A673 (cell line): ENCODE results near the gene STAT5B. TPM values are rescaled to one million over a fixed set of nuclear protein-coding genes. Genes with fewer than 3 reads are reported as not detected.

Experiments
- BruUV-seq: library from RNA; stranded (reverse); fragments of 400-500 nt; replicated peaks from 2 replicates; lab custom pipeline; 2021; lab: Mats Ljungman, UMichigan
- CTCF ChIA-PET: fragments of 300-600 bp; sonication (Branson Sonifier 250); formaldehyde crosslinking; loops from one replicate; lab custom pipeline; 2022; ENCODE audit warnings: antibody characterized with exemption; lab: Charles Lee
- POLR2A ChIA-PET: fragments of 300-600 bp; sonication (Branson Sonifier 250); formaldehyde crosslinking; loops from one replicate; lab custom pipeline; 2022; ENCODE audit warnings: antibody characterized with exemption; ENCODE audit not compliant: low non-redundant PET; lab: Charles Lee
- DNase-seq: peaks from one replicate; pipeline ENCODE4 v3.0.0-alpha.2; 2015; ENCODE audit warnings: low spot score
- H3K27ac ChIP-seq: fragments of 200-600 bp; sonication (generic); 2 replicates; pipeline ENCODE4 v1.5.1; 2016; ENCODE audit warnings: mixed run types, low read depth, mild to moderate bottlenecking, mixed read lengths, antibody characterized with exemption, low read length; ENCODE audit not compliant: poor library complexity, severe bottlenecking
- H3K27me3 ChIP-seq: fragments of 200-600 bp; sonication (generic); replicated peaks from 2 replicates; pipeline ENCODE4 v1.6.1; 2017; ENCODE audit warnings: mixed run types, low read depth, mild to moderate bottlenecking, mixed read lengths, antibody characterized with exemption, low read length; ENCODE audit not compliant: insufficient read depth, poor library complexity
- H3K36me3 ChIP-seq: fragments of 200-600 bp; sonication (generic); 2 replicates; pipeline ENCODE4 v1.6.1; 2016; ENCODE audit warnings: mixed run types, mild to moderate bottlenecking, mixed read lengths, antibody characterized with exemption, low read length; ENCODE audit not compliant: insufficient read depth, poor library complexity, severe bottlenecking
- H3K4me1 ChIP-seq: fragments of 200-600 bp; sonication (generic); 2 replicates; pipeline ENCODE4 v1.6.1; 2017; ENCODE audit warnings: mixed run types, mild to moderate bottlenecking, mixed read lengths, antibody characterized with exemption, low read length; ENCODE audit not compliant: insufficient read depth, poor library complexity, severe bottlenecking
- H3K4me3 ChIP-seq: fragments of 200-600 bp; sonication (generic); 2 replicates; pipeline ENCODE4 v1.5.1; 2016; ENCODE audit warnings: low read depth, mixed run types, mild to moderate bottlenecking, mixed read lengths, low read length; ENCODE audit not compliant: poor library complexity, severe bottlenecking
- H3K9me3 ChIP-seq: fragments of 200-600 bp; sonication (generic); 2 replicates; pipeline ENCODE4 v1.6.1; 2016; ENCODE audit warnings: mixed run types, low read depth, mild to moderate bottlenecking, mixed read lengths, antibody characterized with exemption, low read length; ENCODE audit not compliant: poor library complexity, severe bottlenecking
- EZH2 ChIP-seq: fragments of 200-600 bp; sonication (generic); IDR thresholded peaks from 2 replicates; pipeline ENCODE4 v1.6.1; 2017; ENCODE audit warnings: borderline replicate concordance, low read depth, mild to moderate bottlenecking, mixed read lengths, antibody characterized with exemption, low read length; ENCODE audit not compliant: poor library complexity, severe bottlenecking
- intact Hi-C: fragments of 100-400 bp; cut with micrococcal nuclease; formaldehyde crosslinking; loops from one replicate; pipeline ENCODE4 v1.10.0; 2022; ENCODE audit not compliant: unreplicated experiment
- total RNA-seq: library from RNA; stranded (reverse); gene quantifications from 2 replicates; pipeline ENCODE4 v1.2.3, GENCODE V29; 2021
- TF ChIP-seq, protein P1 (sequence below): fragments of 300-800, 200-600 bp; sonication (generic); conservative IDR thresholded peaks from 2 replicates; pipeline ENCODE4 v1.5.1; 2017; ENCODE audit warnings: low read depth, mild to moderate bottlenecking, antibody characterized with exemption, low read length, moderate library complexity, mixed read lengths

The STAT5B gene
- total RNA-seq, 1 experiment from 2014 or later: 11.2 TPM

DNA sequence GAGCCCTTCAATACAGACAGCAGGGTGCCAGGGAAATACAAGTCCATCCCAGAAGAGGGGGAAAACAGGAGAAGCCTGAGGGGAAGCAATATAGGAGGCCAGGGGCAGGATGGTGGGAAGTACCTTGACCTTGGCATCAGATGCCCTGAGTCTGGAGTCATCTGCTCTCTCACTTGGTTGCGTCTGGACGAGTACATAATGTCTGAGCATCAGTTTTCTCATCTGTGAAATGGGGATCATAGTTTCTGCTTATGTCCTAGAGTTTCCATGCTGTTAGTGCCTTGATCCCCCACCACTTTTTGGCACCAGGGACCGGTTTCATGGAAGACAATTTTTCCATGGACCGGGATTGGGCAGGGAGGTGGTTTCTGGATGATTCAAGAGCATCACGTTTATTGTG is 14.4 kb upstream of the STAT5B start:
- TF ChIP-seq, protein P1, sequence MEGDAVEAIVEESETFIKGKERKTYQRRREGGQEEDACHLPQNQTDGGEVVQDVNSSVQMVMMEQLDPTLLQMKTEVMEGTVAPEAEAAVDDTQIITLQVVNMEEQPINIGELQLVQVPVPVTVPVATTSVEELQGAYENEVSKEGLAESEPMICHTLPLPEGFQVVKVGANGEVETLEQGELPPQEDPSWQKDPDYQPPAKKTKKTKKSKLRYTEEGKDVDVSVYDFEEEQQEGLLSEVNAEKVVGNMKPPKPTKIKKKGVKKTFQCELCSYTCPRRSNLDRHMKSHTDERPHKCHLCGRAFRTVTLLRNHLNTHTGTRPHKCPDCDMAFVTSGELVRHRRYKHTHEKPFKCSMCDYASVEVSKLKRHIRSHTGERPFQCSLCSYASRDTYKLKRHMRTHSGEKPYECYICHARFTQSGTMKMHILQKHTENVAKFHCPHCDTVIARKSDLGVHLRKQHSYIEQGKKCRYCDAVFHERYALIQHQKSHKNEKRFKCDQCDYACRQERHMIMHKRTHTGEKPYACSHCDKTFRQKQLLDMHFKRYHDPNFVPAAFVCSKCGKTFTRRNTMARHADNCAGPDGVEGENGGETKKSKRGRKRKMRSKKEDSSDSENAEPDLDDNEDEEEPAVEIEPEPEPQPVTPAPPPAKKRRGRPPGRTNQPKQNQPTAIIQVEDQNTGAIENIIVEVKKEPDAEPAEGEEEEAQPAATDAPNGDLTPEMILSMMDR: no peak
- no peak for TF ChIP-seq EZH2
- CTCF ChIA-PET: no interaction called here
- POLR2A ChIA-PET: no interaction called here
- intact Hi-C loops: no loop called here
- no peak overlapping the region for H3K4me3 ChIP-seq
- no peaks in the 10 kb centered on the region for H3K27me3 ChIP-seq
- H3K9me3 ChIP-seq: no peaks in the 10 kb centered on the region
- H3K36me3 ChIP-seq: no peaks in the 10 kb centered on the region
- H3K27ac ChIP-seq: no peak overlapping the region
- no TSS peak for BruUV-seq
- DNase-seq: no peak
- H3K4me1 ChIP-seq: no peaks in the 10 kb centered on the region

DNA sequence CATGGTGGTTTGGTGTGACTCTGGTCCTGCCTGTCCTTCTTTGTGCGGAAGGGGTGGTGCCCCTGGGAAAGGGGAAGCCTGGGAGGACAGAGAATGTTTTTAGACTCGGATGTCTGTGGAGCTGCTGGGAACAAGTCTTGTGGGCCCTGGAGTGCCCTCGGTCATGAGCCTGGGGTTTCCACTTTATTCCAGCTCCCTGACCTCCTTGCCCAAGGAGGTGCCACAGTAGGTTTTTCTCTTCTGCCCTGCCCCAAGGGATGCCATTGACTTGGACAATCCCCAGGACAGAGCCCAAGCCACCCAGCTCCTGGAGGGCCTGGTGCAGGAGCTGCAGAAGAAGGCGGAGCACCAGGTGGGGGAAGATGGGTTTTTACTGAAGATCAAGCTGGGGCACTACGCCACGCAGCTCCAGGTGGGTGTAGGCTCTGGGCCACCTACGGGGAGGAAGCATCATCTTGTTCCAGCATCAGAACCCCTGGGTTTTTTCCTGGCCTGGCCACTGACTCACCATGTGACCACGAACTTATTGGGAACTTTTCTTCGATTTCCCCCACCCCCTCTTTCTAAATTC is 13.5 kb upstream of the STAT5B start:
- intact Hi-C loops: no loop called here
- CTCF ChIA-PET: no interaction called here
- no peaks in the 10 kb centered on the region for H3K4me1 ChIP-seq
- H3K36me3 ChIP-seq: no peaks in the 10 kb centered on the region
- no peaks in the 10 kb centered on the region for H3K9me3 ChIP-seq
- TF ChIP-seq, protein P1: no peak
- no peak for TF ChIP-seq EZH2
- no peak for DNase-seq
- no TSS peak for BruUV-seq
- H3K4me3 ChIP-seq: no peak overlapping the region
- no peaks in the 10 kb centered on the region for H3K27me3 ChIP-seq
- H3K27ac ChIP-seq: no peak overlapping the region
- POLR2A ChIA-PET: no interaction called here

DNA sequence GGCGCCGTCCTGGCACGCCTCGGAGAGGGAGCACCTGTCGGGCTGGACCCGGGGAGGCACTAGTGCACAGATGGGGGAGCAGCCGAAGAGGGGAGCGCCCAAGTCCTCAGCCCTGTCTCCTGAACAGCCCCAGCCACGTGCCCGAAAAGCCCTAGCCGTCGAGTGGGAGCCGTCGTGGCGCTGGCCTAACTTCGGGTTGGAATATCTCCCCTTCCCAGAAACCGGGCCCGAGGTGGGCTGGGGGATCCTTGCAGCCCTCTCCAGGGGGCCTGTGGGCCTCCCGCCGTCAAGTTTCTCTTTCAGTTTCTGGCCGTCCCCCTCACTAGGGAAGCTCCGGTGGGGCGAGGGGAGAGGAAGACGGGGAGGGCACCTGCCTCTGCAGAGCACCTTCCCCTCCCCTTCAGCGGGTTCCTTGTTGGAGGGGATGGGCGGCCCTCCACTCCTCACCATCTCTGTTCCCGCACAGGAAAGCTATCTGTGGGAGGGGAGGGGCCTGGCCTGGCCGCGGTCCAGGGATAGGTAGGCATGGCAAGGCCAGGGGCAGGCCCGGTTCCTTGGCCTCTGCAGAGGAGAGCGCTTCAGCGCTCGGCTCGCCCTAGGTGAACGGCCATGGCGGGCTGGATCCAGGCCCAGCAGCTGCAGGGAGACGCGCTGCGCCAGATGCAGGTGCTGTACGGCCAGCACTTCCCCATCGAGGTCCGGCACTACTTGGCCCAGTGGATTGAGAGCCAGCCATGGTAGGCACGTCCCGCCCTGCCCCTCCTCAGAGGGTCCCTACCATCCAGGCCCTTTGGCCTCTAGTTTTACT is 12.8 kb upstream of the STAT5B start:
- DNase-seq: no peak
- CTCF ChIA-PET: no interaction called here
- TF ChIP-seq EZH2: no peak
- TF ChIP-seq, protein P1: no peak
- intact Hi-C loops: no loop called here
- no peaks in the 10 kb centered on the region for H3K36me3 ChIP-seq
- no peaks in the 10 kb centered on the region for H3K9me3 ChIP-seq
- H3K27ac ChIP-seq: no peak overlapping the region
- H3K4me3 ChIP-seq: no peak overlapping the region
- no peaks in the 10 kb centered on the region for H3K27me3 ChIP-seq
- H3K4me1 ChIP-seq: no peaks in the 10 kb centered on the region
- BruUV-seq: no TSS peak
- POLR2A ChIA-PET: no interaction called here
